ENCODE measurements around the gene C10orf71. TPM values are rescaled to one million over a fixed set of nuclear protein-coding genes. Genes with fewer than 3 reads are reported as not detected.

Gene C10orf71
- total RNA-seq, 3 donors from 2014 or later: not detected

- Histone ChIP-seq H3K27me3 (peaks cover 0 to 5% of the 10 kb centered on the region in 2 donors), H3K4me3 (no peak overlapping the region), H3K9me3 (no peaks in the 10 kb centered on the region), H3K36me3 (no peaks in the 10 kb centered on the region), H3K27ac (no peak overlapping the region), H3K4me1 (no peaks in the 10 kb centered on the region)
- TF ChIP-seq POLR2A (IDR thresholded peaks at IDR 0.05): no peak
- no peak for DNase-seq (ENCODE audit: low spot score in 2 of 2)
- intact Hi-C loops (cut with DNase I; ENCODE audit: low total_unique reads): no loop called here
These were observed 19.8 kb downstream of the C10orf71 start for GRCh38 chr10:49318755-49319154.

DNA sequence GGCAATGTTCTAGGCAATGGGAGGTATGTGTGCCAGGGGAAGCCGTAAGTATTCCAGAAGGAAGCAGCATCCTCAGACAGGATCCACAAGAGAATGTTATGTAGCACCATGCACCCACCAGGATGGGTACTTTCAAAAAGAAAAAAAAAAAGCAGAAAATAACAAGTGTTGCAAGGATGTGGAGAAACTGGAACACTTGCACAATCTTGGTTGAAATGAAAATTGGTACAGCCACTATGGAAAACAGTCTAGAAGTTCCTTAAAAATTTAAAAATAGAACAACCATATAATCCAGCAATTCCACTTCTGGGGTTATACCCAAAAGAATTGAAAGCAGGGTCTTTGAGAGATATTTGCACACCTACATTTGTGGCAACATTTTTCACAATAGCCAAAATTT, 20.2 kb downstream of the C10orf71 start:
- H3K9me3 ChIP-seq: no peaks in the 10 kb centered on the region
- H3K36me3 ChIP-seq: no peaks in the 10 kb centered on the region
- no peak for DNase-seq (ENCODE audit: low spot score in 2 of 2)
- H3K4me3 ChIP-seq: no peak overlapping the region
- intact Hi-C loops (cut with DNase I; ENCODE audit: low total_unique reads): no loop called here
- no peak overlapping the region for H3K27ac ChIP-seq
- H3K27me3 ChIP-seq: peaks cover 0 to 5% of the 10 kb centered on the region in 2 donors
- TF ChIP-seq POLR2A (IDR thresholded peaks at IDR 0.05): no peak
- no peak for TF ChIP-seq POLR2AphosphoS5 (IDR thresholded peaks at IDR 0.05)
- TF ChIP-seq, protein P1, sequence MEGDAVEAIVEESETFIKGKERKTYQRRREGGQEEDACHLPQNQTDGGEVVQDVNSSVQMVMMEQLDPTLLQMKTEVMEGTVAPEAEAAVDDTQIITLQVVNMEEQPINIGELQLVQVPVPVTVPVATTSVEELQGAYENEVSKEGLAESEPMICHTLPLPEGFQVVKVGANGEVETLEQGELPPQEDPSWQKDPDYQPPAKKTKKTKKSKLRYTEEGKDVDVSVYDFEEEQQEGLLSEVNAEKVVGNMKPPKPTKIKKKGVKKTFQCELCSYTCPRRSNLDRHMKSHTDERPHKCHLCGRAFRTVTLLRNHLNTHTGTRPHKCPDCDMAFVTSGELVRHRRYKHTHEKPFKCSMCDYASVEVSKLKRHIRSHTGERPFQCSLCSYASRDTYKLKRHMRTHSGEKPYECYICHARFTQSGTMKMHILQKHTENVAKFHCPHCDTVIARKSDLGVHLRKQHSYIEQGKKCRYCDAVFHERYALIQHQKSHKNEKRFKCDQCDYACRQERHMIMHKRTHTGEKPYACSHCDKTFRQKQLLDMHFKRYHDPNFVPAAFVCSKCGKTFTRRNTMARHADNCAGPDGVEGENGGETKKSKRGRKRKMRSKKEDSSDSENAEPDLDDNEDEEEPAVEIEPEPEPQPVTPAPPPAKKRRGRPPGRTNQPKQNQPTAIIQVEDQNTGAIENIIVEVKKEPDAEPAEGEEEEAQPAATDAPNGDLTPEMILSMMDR (IDR thresholded peaks at IDR 0.05): no peak
- no peaks in the 10 kb centered on the region for H3K4me1 ChIP-seq

DNA sequence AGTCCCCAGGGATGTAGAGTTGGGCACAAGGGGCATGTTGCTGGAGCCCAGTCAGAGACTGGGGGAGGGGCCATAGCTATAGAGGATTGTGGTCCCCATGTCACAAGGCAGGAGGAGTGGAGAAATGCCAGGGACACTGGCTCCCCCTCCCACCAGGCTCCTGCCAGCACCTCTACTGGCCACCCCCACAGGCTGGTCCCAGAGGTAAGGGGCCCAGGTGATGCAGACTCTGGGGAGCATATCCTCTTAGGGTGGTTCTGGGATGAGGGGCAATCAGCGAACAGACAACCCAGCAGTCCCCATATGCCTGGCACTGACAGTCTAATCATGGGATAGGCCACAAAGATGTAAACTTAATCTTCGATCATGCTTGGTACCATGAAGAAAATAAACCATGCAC, 21.2 kb downstream of the C10orf71 start:
- Histone ChIP-seq H3K4me1 (no peaks in the 10 kb centered on the region), H3K9me3 (no peaks in the 10 kb centered on the region), H3K4me3 (no peak overlapping the region), H3K27ac (no peak overlapping the region), H3K36me3 (no peaks in the 10 kb centered on the region), H3K27me3 (peaks cover 0 to 5% of the 10 kb centered on the region in 2 donors)
- TF ChIP-seq, protein P1 (IDR thresholded peaks at IDR 0.05): no peak
- TF ChIP-seq POLR2A (IDR thresholded peaks at IDR 0.05): no peak
- TF ChIP-seq POLR2AphosphoS5 (IDR thresholded peaks at IDR 0.05): no peak
- DNase-seq (ENCODE audit: low spot score in 2 of 2): no peak
- intact Hi-C loops (cut with DNase I; ENCODE audit: low total_unique reads): no loop called here

DNA sequence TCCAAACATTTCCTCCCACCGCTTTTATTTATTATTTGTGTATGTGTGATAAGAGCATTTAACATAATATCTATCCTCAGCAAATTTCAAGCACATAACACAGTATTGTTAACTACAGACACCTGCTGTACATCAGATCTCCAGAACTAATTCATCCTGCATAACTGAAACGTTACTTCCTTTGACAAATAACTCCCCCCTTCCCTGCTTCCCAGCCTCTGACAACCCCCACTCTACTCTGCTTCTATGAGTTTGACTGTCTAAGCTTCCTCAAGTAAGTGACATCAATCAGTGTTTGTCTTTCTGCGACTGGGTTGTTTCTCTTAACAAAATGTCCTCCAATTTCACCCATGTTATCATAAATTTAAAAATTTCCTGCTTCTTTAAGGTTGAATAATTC, 22.1 kb downstream of the C10orf71 start:
- no peak overlapping the region for H3K4me3 ChIP-seq
- H3K36me3 ChIP-seq: no peaks in the 10 kb centered on the region
- no peaks in the 10 kb centered on the region for H3K4me1 ChIP-seq
- DNase-seq (ENCODE audit: low spot score in 2 of 2): no peak
- intact Hi-C loops (cut with DNase I; ENCODE audit: low total_unique reads): no loop called here
- peaks cover 0 to 5% of the 10 kb centered on the region in 2 donors for H3K27me3 ChIP-seq
- TF ChIP-seq POLR2AphosphoS5 (IDR thresholded peaks at IDR 0.05) (no peak), POLR2A (IDR thresholded peaks at IDR 0.05) (no peak)
- TF ChIP-seq, protein P1 (IDR thresholded peaks at IDR 0.05): no peak
- no peak overlapping the region for H3K27ac ChIP-seq
- no peaks in the 10 kb centered on the region for H3K9me3 ChIP-seq

- DNase-seq (ENCODE audit: low spot score in 2 of 2): no peak
These were observed 23.6 kb downstream of the C10orf71 start for GRCh38 chr10:49322371-49323170.

More at GRCh38 chr10:49322371-49323170, 23.6 kb downstream of the C10orf71 start:
- no peak for TF ChIP-seq POLR2AphosphoS5 (IDR thresholded peaks at IDR 0.05)
- no peak for TF ChIP-seq POLR2A (IDR thresholded peaks at IDR 0.05)
- TF ChIP-seq, protein P1 (IDR thresholded peaks at IDR 0.05): no peak
- peaks cover 0 to 5% of the 10 kb centered on the region in 2 donors for H3K27me3 ChIP-seq
- no peak overlapping the region for H3K4me3 ChIP-seq
- no peaks in the 10 kb centered on the region for H3K36me3 ChIP-seq
- no peak overlapping the region for H3K27ac ChIP-seq
- no peaks in the 10 kb centered on the region for H3K4me1 ChIP-seq
- intact Hi-C loops (cut with DNase I; ENCODE audit: low total_unique reads): no loop called here
- no peaks in the 10 kb centered on the region for H3K9me3 ChIP-seq

All from breast epithelium (tissue), 4 donors.